Subcutaneous adipose tissue (tissue), 4 donors: ENCODE results near the gene CYP2C18. TPM values are rescaled to one million over a fixed set of nuclear protein-coding genes. Genes with fewer than 3 reads are reported as not detected.

ENCODE experiments used
- total RNA-seq, 4 donors: library from RNA; depleted of rRNA; stranded (reverse); fragments of >200 nt; gene quantifications; one replicate each; pipeline ENCODE4 v1.1.0, GENCODE V29; 2016
- TF ChIP-seq, protein P1 (sequence below): fragments of 450-650 bp; IDR thresholded peaks from one replicate; pipeline ENCODE4 v1.5.1; 2016; ENCODE audit warnings: low read depth, mild to moderate bottlenecking, control low read depth, antibody characterized with exemption, moderate library complexity

CYP2C18 gene
- total RNA-seq, 4 donors from 2014 or later = not detected

DNA sequence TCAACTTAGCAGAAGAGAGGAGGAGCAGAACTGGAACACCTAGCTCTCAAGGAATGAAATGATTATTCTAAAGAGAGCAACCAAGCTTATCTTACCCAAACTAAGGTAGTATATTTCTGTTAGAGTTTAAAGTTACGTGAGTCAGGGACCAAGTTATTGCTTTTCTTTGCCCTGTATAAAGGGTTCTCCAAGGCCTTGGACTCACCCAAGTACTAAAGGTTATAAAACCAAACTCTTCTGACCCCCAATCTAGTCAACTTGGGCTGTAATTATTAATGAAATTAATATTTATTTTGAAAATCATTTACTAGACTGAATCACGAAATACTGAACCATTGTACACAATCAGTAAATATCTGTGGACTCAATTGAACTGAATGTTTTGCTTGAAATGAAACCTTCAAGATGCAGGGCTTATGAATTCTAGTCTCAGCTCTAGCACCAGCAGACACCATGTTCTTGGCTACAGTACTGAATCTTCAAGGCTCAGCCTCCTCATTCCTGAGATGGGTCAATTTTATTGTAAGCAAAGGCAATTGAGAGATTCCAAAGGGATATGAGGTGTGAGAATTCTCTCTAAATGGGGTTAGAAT, 77.2 kb downstream of the CYP2C18 start:
- TF ChIP-seq, protein P1, sequence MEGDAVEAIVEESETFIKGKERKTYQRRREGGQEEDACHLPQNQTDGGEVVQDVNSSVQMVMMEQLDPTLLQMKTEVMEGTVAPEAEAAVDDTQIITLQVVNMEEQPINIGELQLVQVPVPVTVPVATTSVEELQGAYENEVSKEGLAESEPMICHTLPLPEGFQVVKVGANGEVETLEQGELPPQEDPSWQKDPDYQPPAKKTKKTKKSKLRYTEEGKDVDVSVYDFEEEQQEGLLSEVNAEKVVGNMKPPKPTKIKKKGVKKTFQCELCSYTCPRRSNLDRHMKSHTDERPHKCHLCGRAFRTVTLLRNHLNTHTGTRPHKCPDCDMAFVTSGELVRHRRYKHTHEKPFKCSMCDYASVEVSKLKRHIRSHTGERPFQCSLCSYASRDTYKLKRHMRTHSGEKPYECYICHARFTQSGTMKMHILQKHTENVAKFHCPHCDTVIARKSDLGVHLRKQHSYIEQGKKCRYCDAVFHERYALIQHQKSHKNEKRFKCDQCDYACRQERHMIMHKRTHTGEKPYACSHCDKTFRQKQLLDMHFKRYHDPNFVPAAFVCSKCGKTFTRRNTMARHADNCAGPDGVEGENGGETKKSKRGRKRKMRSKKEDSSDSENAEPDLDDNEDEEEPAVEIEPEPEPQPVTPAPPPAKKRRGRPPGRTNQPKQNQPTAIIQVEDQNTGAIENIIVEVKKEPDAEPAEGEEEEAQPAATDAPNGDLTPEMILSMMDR = no peak

DNA sequence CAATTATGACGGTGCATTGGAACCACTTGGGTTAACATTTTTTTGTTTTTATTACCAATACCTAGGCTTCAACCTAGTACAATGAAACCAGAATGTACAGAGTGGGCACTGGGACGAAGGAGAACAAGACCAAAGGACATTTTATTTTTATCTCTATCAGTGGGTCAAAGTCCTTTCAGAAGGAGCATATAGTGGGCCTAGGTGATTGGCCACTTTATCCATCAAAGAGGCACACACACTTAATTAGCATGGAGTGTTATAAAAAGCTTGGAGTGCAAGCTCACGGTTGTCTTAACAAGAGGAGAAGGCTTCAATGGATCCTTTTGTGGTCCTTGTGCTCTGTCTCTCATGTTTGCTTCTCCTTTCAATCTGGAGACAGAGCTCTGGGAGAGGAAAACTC, 78.9 kb downstream of the CYP2C18 start, which contains the start of gene CYP2C19:
TSS of gene CYP2C19 (plus strand) at position 289 of the 400 bp plus-strand sequence. CDS start at position 314, 25 bp downstream.
- TF ChIP-seq, protein P1 = no peak

DNA sequence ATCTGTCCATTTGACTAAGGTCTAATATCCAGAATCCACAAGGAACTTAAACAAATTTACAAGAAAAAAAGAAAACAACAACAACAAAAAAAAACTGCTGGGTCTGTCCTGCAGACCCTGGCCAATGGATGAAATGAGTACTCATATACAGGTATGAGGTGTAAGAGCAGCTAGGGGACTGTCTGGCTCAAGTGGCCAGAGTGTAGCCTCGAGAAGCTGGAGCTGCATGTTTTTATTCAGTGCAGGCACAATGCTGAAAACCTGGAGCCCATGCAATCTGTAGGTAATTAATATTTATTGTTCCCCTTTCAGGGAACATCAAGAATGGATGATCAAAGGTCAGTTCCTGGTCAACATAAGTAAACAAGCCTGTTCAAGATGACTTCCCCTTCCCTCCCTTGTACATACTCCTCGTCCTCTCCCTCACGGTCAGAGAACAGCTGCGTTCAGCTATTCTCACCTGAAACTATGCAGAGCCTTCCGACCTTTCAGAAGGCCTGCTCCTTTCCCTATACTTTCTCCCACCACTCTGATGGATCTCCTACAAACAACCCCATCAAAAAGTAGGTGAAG, 94.4 kb downstream of the CYP2C18 start:
- TF ChIP-seq, protein P1 = no peak

DNA sequence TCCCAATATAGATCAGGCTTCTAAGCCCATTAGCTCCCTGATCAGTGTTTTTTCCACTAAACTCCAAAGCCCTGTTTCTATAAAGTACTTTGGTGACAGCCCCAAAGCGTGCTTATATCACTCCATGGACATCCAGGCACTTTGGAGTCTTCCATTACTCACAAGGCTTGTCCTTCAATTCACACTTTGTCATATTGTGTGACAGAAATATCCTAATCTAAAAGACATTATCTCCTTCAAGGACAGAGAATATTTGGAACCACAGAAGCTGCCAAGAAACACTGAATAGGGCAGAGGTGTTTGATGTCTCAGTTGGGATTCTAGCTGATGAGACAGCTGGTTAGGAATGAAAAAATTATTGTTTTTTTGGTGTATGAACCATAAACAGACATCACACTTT, 97.3 kb downstream of the CYP2C18 start:
- TF ChIP-seq, protein P1 = no peak

DNA sequence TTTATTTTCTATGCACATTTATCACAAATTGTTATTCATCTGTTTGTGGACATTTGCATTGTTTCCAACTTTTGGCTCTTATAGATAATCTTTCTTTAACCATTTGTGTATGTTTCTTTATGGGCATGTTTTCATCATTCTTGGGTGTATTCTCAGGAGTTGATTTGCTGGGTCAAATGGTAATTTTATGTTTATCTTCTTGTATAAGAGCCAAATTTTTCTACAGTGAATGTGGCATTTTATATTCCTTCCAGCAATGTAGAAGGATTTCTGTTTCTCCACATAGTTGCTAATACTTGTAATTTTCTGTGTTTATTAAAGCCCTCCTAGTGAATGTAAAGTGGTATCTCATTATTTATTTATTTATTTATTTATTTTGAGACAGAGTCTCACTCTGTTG, 100.7 kb downstream of the CYP2C18 start:
- TF ChIP-seq, protein P1 = no peak

DNA sequence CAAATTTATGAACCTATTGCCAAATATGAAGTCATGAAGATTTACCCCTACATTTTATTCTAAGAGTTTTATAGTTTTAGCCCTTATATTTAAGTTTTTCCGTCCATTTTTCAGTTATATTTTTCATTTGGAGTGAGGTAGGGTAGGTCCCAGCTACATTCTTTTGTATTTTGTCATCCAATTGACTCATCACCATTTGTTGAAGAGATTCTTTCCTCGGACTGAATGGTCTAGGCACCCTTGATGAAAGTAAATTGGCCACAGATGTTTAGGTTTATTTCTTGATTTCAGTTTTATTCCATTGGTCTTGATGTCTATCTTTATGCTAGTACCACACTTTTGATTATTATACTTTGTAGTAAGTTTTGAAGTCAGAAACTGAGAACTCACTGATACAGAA, 101.7 kb downstream of the CYP2C18 start:
- TF ChIP-seq, protein P1 = no peak

Other genes starting within 250 kb of the CYP2C18 start
- gene HELLS, start 137.9 kb upstream of the CYP2C18 start, total RNA-seq = 1 to 10 TPM; 1.8 to 8.5 (median 7.9) TPM
- under 1 TPM in 1 of 4 donors, not detected in 3; 0.88 TPM for gene CYP2C19, start 79.0 kb downstream of the CYP2C18 start, total RNA-seq